SK-N-SH treated with all-trans-retinoic acid at 6 μM for 48 hours (cell line): ENCODE data around the gene KIF2A.

Experiments
- ATAC-seq: fragments of 200-7000 bp; cut with Tn5 transposase; 3 replicates; pipeline ENCODE4 v1.9.1; 2020; ENCODE audit warnings: mild to moderate bottlenecking, moderate library complexity
- ARNTL ChIP-seq: fragments of 450-650 bp; formaldehyde crosslinking; IDR thresholded peaks from 2 replicates; pipeline ENCODE4 v1.5.0; 2020; ENCODE audit warnings: low read depth, mild to moderate bottlenecking, moderate library complexity, borderline replicate concordance
- BACH2 ChIP-seq: fragments of 250-450 bp; sonication (Bioruptor Pico); IDR thresholded peaks from 2 replicates; pipeline ENCODE4 v1.9.0; 2021; ENCODE audit warnings: mild to moderate bottlenecking, borderline replicate concordance
- CSDC2 ChIP-seq: fragments of 250-450 bp; sonication (Bioruptor Pico); IDR thresholded peaks from 2 replicates; pipeline ENCODE4 v1.5.0; 2020; ENCODE audit warnings: mild to moderate bottlenecking, moderate library complexity
- ESRRG ChIP-seq: fragments of 250-450 bp; sonication (Bioruptor Pico); IDR thresholded peaks from 2 replicates; pipeline ENCODE4 v1.6.1; 2021; ENCODE audit warnings: mild to moderate bottlenecking
- ISL1 ChIP-seq: fragments of 250-450 bp; sonication (Bioruptor Pico); IDR thresholded peaks from 2 replicates; pipeline ENCODE4 v2.1.2; 2022; ENCODE audit warnings: mild to moderate bottlenecking, moderate library complexity
- OSR1 ChIP-seq: fragments of 250-450 bp; sonication (Bioruptor Pico); IDR thresholded peaks from 2 replicates; pipeline ENCODE4 v1.8.0; 2022; ENCODE audit warnings: moderate library complexity, mild to moderate bottlenecking, inconsistent platforms
- PPARA ChIP-seq: fragments of 250-450 bp; sonication (Bioruptor Pico); IDR thresholded peaks from 2 replicates; pipeline ENCODE4 v1.5.0; 2020; ENCODE audit warnings: mild to moderate bottlenecking, borderline replicate concordance
- RARB ChIP-seq: fragments of 250-450 bp; sonication (Bioruptor Pico); IDR thresholded peaks from 2 replicates; pipeline ENCODE4 v1.8.0; 2021; ENCODE audit warnings: mild to moderate bottlenecking, moderate library complexity
- SNAI2 ChIP-seq: fragments of 250-450 bp; sonication (Bioruptor Pico); IDR thresholded peaks from 2 replicates; pipeline ENCODE4 v1.5.0; 2020; ENCODE audit warnings: mild to moderate bottlenecking, moderate library complexity
- TCF4 ChIP-seq: fragments of 250-450 bp; sonication (Bioruptor Pico); IDR thresholded peaks from 2 replicates; pipeline ENCODE4 v1.8.0; 2021; ENCODE audit warnings: mild to moderate bottlenecking, moderate library complexity, borderline replicate concordance
- TOX ChIP-seq: fragments of 250-450 bp; sonication (Bioruptor Pico); IDR thresholded peaks from 2 replicates; pipeline ENCODE4 v1.8.0; 2021; ENCODE audit warnings: mild to moderate bottlenecking, moderate library complexity, borderline replicate concordance
- ZFP3 ChIP-seq: fragments of 250-450 bp; sonication (Bioruptor Pico); IDR thresholded peaks from 2 replicates; pipeline ENCODE4 v1.5.0; 2020; ENCODE audit warnings: mild to moderate bottlenecking, moderate library complexity
- ZFP30 ChIP-seq: fragments of 450-650 bp; formaldehyde crosslinking; IDR thresholded peaks from 2 replicates; pipeline ENCODE4 v1.5.0; 2022; ENCODE audit warnings: mild to moderate bottlenecking, moderate library complexity
- ZNF565 ChIP-seq: fragments of 450-650 bp; formaldehyde crosslinking; conservative IDR thresholded peaks from 2 replicates; pipeline ENCODE4 v1.5.0; 2020; ENCODE audit warnings: low read depth, mild to moderate bottlenecking, moderate library complexity
- ZNF70 ChIP-seq: fragments of 450-650 bp; formaldehyde crosslinking; IDR thresholded peaks from 2 replicates; pipeline ENCODE4 v1.5.0; 2020; ENCODE audit warnings: mild to moderate bottlenecking, moderate library complexity
- ZNF8 ChIP-seq: fragments of 450-650 bp; formaldehyde crosslinking; IDR thresholded peaks from 2 replicates; pipeline ENCODE4 v1.5.0; 2020; ENCODE audit warnings: mild to moderate bottlenecking, moderate library complexity
- TF ChIP-seq, protein P1 (sequence below): fragments of 250-450 bp; sonication (Bioruptor Pico); IDR thresholded peaks from 2 replicates; pipeline ENCODE4 v1.5.1; 2020; ENCODE audit warnings: low read depth, mild to moderate bottlenecking, moderate library complexity
- TF ChIP-seq, protein P2 (sequence below): fragments of 250-450 bp; sonication (Bioruptor Pico); IDR thresholded peaks from 2 replicates; pipeline ENCODE4 v1.5.0; 2020; ENCODE audit warnings: mild to moderate bottlenecking, moderate library complexity
- TF ChIP-seq, protein P3 (sequence below): fragments of 250-450 bp; sonication (Bioruptor Pico); IDR thresholded peaks from 2 replicates; pipeline ENCODE4 v1.8.0; 2020; ENCODE audit warnings: mild to moderate bottlenecking, moderate library complexity, borderline replicate concordance
- TF ChIP-seq, protein P4 (sequence below): fragments of 250-450 bp; sonication (Bioruptor Pico); IDR thresholded peaks from 2 replicates; pipeline ENCODE4 v1.5.1; 2021; ENCODE audit warnings: mild to moderate bottlenecking, moderate library complexity
- TF ChIP-seq, protein P5 (sequence below): fragments of 250-450 bp; sonication (Bioruptor Pico); IDR thresholded peaks from 2 replicates; pipeline ENCODE4 v1.8.0; 2021; ENCODE audit warnings: low read depth, mild to moderate bottlenecking, moderate library complexity, borderline replicate concordance

The KIF2A gene

DNA sequence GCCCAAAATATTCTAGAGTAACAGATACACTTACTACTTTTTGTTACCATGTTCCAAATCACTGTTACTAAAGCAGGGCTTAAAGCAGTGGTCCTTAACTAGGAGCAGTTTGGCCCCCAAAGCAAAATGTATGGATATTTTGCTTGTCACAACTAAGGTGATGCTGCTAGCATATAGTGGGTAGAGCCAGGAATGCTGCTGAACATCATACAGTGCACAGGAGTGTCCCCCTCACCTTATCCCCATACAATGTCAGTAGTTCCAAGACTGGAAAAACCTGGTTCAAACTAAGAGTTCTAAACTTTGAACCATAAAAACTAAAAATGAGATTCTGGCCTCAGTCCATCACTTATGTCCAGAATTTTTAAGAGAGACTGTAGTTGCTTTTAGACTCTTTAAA is 69.6 kb downstream of the KIF2A start:
- no peak for ATAC-seq
- TF ChIP-seq ZFP30 (CRISPR knock-in tag), result no peak
- TF ChIP-seq, protein P1, sequence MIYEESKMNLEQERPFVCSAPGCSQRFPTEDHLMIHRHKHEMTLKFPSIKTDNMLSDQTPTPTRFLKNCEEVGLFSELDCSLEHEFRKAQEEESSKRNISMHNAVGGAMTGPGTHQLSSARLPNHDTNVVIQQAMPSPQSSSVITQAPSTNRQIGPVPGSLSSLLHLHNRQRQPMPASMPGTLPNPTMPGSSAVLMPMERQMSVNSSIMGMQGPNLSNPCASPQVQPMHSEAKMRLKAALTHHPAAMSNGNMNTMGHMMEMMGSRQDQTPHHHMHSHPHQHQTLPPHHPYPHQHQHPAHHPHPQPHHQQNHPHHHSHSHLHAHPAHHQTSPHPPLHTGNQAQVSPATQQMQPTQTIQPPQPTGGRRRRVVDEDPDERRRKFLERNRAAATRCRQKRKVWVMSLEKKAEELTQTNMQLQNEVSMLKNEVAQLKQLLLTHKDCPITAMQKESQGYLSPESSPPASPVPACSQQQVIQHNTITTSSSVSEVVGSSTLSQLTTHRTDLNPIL (CRISPR knock-in tag), result no peak
- TF ChIP-seq, protein P2, sequence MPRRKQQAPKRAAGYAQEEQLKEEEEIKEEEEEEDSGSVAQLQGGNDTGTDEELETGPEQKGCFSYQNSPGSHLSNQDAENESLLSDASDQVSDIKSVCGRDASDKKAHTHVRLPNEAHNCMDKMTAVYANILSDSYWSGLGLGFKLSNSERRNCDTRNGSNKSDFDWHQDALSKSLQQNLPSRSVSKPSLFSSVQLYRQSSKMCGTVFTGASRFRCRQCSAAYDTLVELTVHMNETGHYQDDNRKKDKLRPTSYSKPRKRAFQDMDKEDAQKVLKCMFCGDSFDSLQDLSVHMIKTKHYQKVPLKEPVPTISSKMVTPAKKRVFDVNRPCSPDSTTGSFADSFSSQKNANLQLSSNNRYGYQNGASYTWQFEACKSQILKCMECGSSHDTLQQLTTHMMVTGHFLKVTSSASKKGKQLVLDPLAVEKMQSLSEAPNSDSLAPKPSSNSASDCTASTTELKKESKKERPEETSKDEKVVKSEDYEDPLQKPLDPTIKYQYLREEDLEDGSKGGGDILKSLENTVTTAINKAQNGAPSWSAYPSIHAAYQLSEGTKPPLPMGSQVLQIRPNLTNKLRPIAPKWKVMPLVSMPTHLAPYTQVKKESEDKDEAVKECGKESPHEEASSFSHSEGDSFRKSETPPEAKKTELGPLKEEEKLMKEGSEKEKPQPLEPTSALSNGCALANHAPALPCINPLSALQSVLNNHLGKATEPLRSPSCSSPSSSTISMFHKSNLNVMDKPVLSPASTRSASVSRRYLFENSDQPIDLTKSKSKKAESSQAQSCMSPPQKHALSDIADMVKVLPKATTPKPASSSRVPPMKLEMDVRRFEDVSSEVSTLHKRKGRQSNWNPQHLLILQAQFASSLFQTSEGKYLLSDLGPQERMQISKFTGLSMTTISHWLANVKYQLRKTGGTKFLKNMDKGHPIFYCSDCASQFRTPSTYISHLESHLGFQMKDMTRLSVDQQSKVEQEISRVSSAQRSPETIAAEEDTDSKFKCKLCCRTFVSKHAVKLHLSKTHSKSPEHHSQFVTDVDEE (CRISPR knock-in tag), result no peak
- no peak for TF ChIP-seq ISL1
- TF ChIP-seq, protein P3, sequence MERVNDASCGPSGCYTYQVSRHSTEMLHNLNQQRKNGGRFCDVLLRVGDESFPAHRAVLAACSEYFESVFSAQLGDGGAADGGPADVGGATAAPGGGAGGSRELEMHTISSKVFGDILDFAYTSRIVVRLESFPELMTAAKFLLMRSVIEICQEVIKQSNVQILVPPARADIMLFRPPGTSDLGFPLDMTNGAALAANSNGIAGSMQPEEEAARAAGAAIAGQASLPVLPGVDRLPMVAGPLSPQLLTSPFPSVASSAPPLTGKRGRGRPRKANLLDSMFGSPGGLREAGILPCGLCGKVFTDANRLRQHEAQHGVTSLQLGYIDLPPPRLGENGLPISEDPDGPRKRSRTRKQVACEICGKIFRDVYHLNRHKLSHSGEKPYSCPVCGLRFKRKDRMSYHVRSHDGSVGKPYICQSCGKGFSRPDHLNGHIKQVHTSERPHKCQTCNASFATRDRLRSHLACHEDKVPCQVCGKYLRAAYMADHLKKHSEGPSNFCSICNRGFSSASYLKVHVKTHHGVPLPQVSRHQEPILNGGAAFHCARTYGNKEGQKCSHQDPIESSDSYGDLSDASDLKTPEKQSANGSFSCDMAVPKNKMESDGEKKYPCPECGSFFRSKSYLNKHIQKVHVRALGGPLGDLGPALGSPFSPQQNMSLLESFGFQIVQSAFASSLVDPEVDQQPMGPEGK (CRISPR knock-in tag), result no peak
- no peak for TF ChIP-seq OSR1 (CRISPR knock-in tag)
- TF ChIP-seq CSDC2, result no peak
- no peak for TF ChIP-seq SNAI2 (CRISPR knock-in tag)
- TF ChIP-seq, protein P4, sequence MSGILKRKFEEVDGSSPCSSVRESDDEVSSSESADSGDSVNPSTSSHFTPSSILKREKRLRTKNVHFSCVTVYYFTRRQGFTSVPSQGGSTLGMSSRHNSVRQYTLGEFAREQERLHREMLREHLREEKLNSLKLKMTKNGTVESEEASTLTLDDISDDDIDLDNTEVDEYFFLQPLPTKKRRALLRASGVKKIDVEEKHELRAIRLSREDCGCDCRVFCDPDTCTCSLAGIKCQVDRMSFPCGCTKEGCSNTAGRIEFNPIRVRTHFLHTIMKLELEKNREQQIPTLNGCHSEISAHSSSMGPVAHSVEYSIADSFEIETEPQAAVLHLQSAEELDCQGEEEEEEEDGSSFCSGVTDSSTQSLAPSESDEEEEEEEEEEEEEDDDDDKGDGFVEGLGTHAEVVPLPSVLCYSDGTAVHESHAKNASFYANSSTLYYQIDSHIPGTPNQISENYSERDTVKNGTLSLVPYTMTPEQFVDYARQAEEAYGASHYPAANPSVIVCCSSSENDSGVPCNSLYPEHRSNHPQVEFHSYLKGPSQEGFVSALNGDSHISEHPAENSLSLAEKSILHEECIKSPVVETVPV (CRISPR knock-in tag), result no peak
- TF ChIP-seq ARNTL (CRISPR knock-in tag), result no peak
- TF ChIP-seq PPARA, result no peak
- no peak for TF ChIP-seq TOX (CRISPR knock-in tag)
- TF ChIP-seq ZNF8 (CRISPR knock-in tag), result no peak
- no peak for TF ChIP-seq ZNF565 (CRISPR knock-in tag)
- no peak for TF ChIP-seq TCF4 (CRISPR knock-in tag)

DNA sequence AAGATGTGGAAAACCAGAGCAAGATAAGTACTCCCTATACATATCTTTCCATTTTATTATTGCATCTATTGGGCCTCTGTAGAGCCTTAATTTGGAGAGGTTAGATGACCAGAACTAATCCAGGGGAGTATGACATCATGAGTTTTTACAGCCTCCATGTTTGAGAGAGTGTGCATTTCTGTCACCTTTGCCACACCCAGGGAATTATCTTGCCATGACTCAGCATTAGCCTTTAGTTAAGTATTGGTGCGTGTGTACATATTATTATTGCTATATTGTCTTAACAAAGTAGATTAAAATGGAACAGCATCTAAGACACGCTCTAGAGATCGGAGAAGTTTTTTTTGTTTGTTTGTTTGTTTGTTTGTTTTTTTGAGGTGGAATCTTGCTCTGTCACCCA is 70.1 kb downstream of the KIF2A start:
- TF ChIP-seq, protein P3 (CRISPR knock-in tag), result no peak
- TF ChIP-seq ESRRG (CRISPR knock-in tag), result no peak
- TF ChIP-seq ISL1, result no peak
- no peak for TF ChIP-seq ZNF70 (CRISPR knock-in tag)
- TF ChIP-seq ZNF565 (CRISPR knock-in tag), result no peak
- TF ChIP-seq RARB, result no peak
- no peak for TF ChIP-seq BACH2
- TF ChIP-seq SNAI2 (CRISPR knock-in tag), result no peak
- TF ChIP-seq, protein P5, sequence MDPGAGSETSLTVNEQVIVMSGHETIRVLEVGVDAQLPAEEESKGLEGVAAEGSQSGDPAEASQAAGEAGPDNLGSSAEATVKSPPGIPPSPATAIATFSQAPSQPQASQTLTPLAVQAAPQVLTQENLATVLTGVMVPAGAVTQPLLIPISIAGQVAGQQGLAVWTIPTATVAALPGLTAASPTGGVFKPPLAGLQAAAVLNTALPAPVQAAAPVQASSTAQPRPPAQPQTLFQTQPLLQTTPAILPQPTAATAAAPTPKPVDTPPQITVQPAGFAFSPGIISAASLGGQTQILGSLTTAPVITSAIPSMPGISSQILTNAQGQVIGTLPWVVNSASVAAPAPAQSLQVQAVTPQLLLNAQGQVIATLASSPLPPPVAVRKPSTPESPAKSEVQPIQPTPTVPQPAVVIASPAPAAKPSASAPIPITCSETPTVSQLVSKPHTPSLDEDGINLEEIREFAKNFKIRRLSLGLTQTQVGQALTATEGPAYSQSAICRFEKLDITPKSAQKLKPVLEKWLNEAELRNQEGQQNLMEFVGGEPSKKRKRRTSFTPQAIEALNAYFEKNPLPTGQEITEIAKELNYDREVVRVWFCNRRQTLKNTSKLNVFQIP (CRISPR knock-in tag), result no peak
- no peak for ATAC-seq

DNA sequence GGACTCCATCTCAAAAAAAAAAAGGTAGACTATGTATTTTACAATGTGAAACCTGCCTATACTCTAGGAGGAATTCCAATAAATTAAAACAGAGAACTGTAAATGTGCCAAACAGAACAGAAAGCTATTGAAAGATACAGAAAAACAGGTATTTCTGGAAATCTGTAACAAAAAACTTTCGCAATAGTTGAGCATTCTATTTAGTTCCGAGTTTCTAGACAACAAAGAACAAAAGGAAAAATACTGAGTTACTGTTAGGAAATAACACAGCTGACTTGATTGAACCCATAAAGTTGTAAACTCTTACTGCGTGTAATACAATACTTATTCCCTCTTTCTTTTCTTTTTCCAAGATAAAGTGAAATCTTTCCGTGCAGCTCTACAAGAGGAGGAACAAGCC is 79.1 kb downstream of the KIF2A start:
- no peak for ATAC-seq
- TF ChIP-seq SNAI2 (CRISPR knock-in tag) (no peak), ZFP3 (no peak), ZNF8 (CRISPR knock-in tag) (no peak), OSR1 (CRISPR knock-in tag) (no peak), ZNF565 (CRISPR knock-in tag) (no peak), ZFP30 (CRISPR knock-in tag) (no peak), ISL1 (no peak)
- TF ChIP-seq, protein P5 (CRISPR knock-in tag), result no peak
- TF ChIP-seq, protein P3 (CRISPR knock-in tag), result no peak
- TF ChIP-seq, protein P4 (CRISPR knock-in tag), result no peak
